ENCODE data around the gene KSR2. TPM values are rescaled to one million over a fixed set of nuclear protein-coding genes. Genes with fewer than 3 reads are reported as not detected.

The KSR2 gene
- total RNA-seq, 2 experiments from 2014 or later = 0.12 to 0.45 TPM

DNA sequence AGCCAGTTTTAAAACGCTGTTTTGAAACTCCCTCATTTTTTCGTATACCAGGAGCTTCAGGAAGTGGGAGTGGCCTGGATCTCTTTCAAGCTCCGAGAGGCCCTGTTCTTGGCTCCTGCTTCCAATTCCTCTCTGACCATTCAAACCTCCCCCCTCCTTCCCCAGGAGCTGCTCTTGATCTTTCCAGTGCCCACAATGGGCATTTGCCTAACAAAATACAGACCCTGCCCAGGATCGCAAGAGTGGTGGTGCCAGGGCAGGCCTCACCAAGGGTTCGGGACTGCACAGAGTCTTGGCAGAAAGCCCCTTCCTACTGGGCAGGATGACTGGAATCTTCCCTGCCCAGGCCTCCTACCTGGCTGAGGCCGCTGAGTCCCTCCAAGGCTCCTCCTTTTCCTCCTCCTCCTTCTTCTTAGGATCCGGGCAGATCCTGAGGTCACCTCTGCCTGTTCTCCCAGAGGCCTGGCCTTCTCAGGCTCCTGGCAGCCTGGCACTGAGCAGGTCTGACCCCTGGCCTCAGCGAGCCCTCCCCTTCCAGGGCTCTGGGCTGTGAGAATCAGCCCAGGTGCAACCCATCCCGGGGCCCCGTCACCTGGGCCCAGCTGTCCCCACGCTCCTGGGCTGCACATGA, 560.5 kb downstream of the KSR2 start:
- H3K9me3 Mint-ChIP-seq = peaks cover 6% of the 10 kb centered on the region

DNA sequence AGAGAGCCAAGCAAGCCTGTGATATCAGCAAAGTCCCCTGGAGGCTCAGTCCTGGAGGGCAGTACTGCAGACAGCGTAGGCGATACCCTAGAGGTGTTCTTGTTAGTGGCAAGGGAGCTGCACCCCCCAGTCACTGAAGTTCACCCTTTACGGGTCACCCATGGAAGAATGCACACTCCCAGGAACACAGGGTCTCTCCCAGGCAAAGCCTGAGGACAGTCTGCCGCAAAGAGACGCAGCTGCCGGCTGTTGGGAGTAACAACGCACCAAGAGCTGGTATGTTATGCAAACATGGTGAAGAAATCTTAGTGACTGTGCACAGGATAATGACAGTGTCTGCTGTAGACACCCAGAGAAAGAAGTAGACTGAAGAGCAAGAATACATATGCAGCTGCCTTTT, 563.9 kb downstream of the KSR2 start:
- no peaks in the 10 kb centered on the region for H3K36me3 Mint-ChIP-seq
- H3K4me1 Mint-ChIP-seq (ENCODE audit: low read depth) = no peaks in the 10 kb centered on the region
- intact Hi-C loops (cut with micrococcal nuclease) = no loop called here
- CTCF ChIA-PET = no interaction called here
- H3K27ac Mint-ChIP-seq = no peak overlapping the region
- H3K9me3 Mint-ChIP-seq = peaks cover 11% of the 10 kb centered on the region
- POLR2A ChIA-PET = no interaction called here
- no peaks in the 10 kb centered on the region for H3K27me3 Mint-ChIP-seq
- DNase-seq = no peak
- no peak overlapping the region for H3K4me3 Mint-ChIP-seq

More for the DNA sequence above, 560.5 kb downstream of the KSR2 start:
- intact Hi-C loops (cut with micrococcal nuclease) = no loop called here
- H3K4me3 Mint-ChIP-seq = no peak overlapping the region
- ChIA-PET CTCF (no interaction called here), POLR2A (no interaction called here)
- no peak for DNase-seq
- no peaks in the 10 kb centered on the region for H3K27me3 Mint-ChIP-seq
- no peak overlapping the region for H3K27ac Mint-ChIP-seq
- no peaks in the 10 kb centered on the region for H3K4me1 Mint-ChIP-seq (ENCODE audit: low read depth)
- H3K36me3 Mint-ChIP-seq = no peaks in the 10 kb centered on the region

- Mint-ChIP-seq H3K27ac (no peak overlapping the region), H3K36me3 (no peaks in the 10 kb centered on the region), H3K9me3 (peaks cover 11% of the 10 kb centered on the region), H3K27me3 (no peaks in the 10 kb centered on the region), H3K4me1 (ENCODE audit: low read depth) (no peaks in the 10 kb centered on the region), H3K4me3 (no peak overlapping the region)
- DNase-seq = no peak
- intact Hi-C loops (cut with micrococcal nuclease) = no loop called here
- ChIA-PET POLR2A (no interaction called here), CTCF (no interaction called here)
Observed at GRCh38 chr12:117404203-117404853, 564.5 kb downstream of the KSR2 start.

GRCh38 chr12:117403586-117404139, 565.1 kb downstream of the KSR2 start:
- intact Hi-C loops (cut with micrococcal nuclease) = no loop called here
- POLR2A ChIA-PET = no interaction called here
- DNase-seq = no peak
- Mint-ChIP-seq H3K36me3 (no peaks in the 10 kb centered on the region), H3K27me3 (no peaks in the 10 kb centered on the region), H3K4me1 (ENCODE audit: low read depth) (no peaks in the 10 kb centered on the region), H3K4me3 (no peak overlapping the region), H3K9me3 (peaks cover 14% of the 10 kb centered on the region), H3K27ac (no peak overlapping the region)
- CTCF ChIA-PET = no interaction called here

Other genes starting within 250 kb of the KSR2 start
- 10 to 100 TPM; 65.8 to 70.8 TPM for gene RFC5, start 47.7 kb upstream of the KSR2 start, total RNA-seq
- 100 to 1,000 TPM in 1 of 2 experiments, 10 to 100 TPM in 1; 93.2 to 102 TPM for gene WSB2, start 92.2 kb upstream of the KSR2 start, total RNA-seq
- 1 to 10 TPM; 5.7 to 7.6 TPM for gene VSIG10, start 135.0 kb upstream of the KSR2 start, total RNA-seq
- 100 to 1,000 TPM; 128 to 132 TPM for gene PEBP1, start 167.1 kb upstream of the KSR2 start, total RNA-seq

Data from activated CD4-positive, alpha-beta memory T cell treated with anti-CD3 and anti-CD28 coated beads for 36 hours (primary cell).